Psoas muscle (tissue), 8 donors: ENCODE data around the gene ZNF777. TPM values are rescaled to one million over a fixed set of nuclear protein-coding genes. Genes with fewer than 3 reads are reported as not detected.

Experiments
- ATAC-seq, 4 donors: fragments of 200-7000 bp; cut with Tn5 transposase; one replicate each; pipeline ENCODE4 v1.9.1; 2020; ENCODE audit warnings: moderate library complexity in 3 of 4, mild to moderate bottlenecking in 2 of 4
- DNase-seq, 2 donors: peaks; one replicate each; pipeline ENCODE4 v3.0.0-alpha.2; 2020
- H3K27ac ChIP-seq: fragments of 200-600 bp; one replicate; pipeline ENCODE4 v1.8.0; 2022
- H3K27me3 ChIP-seq, 3 donors: fragments of 200-600 bp in 1 of 3; one replicate each; pipeline versions ENCODE4 v1.6.1 to v1.8.0; 2013 to 2022; ENCODE audit warnings: low read length in 2 of 3, mild to moderate bottlenecking in 2 of 3, moderate library complexity in 1 of 3; ENCODE audit not compliant: insufficient read depth in 3 of 3
- H3K36me3 ChIP-seq, 2 donors: fragments of 200-600 bp in 1 of 2; one replicate each; pipeline versions ENCODE4 v1.6.1 to v1.8.0; 2013 to 2022; ENCODE audit warnings: low read depth in 1 of 2, mild to moderate bottlenecking in 1 of 2, moderate library complexity in 1 of 2; ENCODE audit not compliant: insufficient read depth in 1 of 2
- H3K4me1 ChIP-seq: fragments of 200-600 bp; one replicate; pipeline ENCODE4 v1.8.0; 2022
- H3K4me3 ChIP-seq: fragments of 200-600 bp; one replicate; pipeline ENCODE4 v1.8.0; 2022; ENCODE audit warnings: mild to moderate bottlenecking
- H3K9me3 ChIP-seq: fragments of 200-600 bp; one replicate; pipeline ENCODE4 v1.8.0; 2022
- CTCF ChIP-seq: fragments of 200-600 bp; IDR thresholded peaks from one replicate; pipeline ENCODE4 v1.8.0; 2022; ENCODE audit warnings: antibody characterized with exemption
- WGBS, 3 donors: extraction: QIAGEN DNeasy Blood & Tissue Kit; methylation state at CpG; one replicate each; pipeline versions ENCODE4 v1.1.6 to v1.1.7; 2013; 5-methylcytosine and 5-hydroxymethylcytosine counted together
- intact Hi-C, 2 donors: fragments of 100-400 bp; cut with DNase I; formaldehyde crosslinking; loops; one replicate each; pipeline versions ENCODE4 v1.11.0 to v1.14.2; 2022
- polyA plus RNA-seq, 3 donors: library from polyadenylated mRNA; stranded (reverse); fragments of 200-250 nt; gene quantifications; one replicate each; pipeline ENCODE4 v1.2.3, GENCODE V29; 2013
- total RNA-seq, 4 donors: library from RNA; stranded (reverse); fragmentation: NEBNext Ultra II Directional in 2 of 4; extraction: Animal tissue kit (Norgen Biotek cat#: 25700) in 2 of 4; gene quantifications; one replicate each; pipeline versions ENCODE4 v1.2.1 to v1.2.4, GENCODE V29; 2021 to 2023
- donor health status: healthy with polysubstance abuse.
- donor health status: DM: no; HTN: no; CAD: no; lungs with moderate emphysema.
- donor health status: Bipolar disorder and iron deficiency.
- donor health status: healthy.
- donor health status: DM: yes; HTN: yes; CAD: no.
- donor health status: DM: no; HTN: no; CAD: no.
- donor health status: DM: no; HTN: no; CAD: no.
- donor health status: DM: yes; HTN: yes; CAD: no.

Gene ZNF777
- total and polyA plus RNA-seq, 7 donors: 9.3 to 18.6 (median 13.6) TPM

DNA sequence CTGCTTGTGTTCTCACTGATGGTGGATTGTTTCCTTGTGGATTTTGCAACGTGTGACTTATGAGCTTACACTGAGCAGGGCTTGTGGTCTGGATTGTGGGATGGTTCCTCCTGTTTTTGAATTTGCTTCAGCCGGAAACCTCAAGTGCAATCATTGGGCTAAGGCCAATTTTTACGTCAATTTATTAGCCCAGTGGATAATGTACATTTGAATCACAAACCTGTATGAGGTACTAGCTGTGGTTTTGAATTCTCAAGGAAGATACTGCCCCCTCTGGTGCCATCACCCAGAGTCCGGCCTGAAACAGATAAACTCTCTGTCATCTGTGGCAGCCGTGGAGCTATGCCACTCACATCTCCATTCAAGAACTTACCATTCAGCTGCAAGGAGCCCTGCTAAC lies 7.3 kb upstream of the ZNF777 start:
- no peak for DNase-seq
- Histone ChIP-seq H3K4me1 (no peaks in the 10 kb centered on the region), H3K4me3 (no peak overlapping the region), H3K27me3 (no peaks in the 10 kb centered on the region), H3K36me3 (peaks cover 0 to 25% of the 10 kb centered on the region in 2 donors), H3K9me3 (no peaks in the 10 kb centered on the region), H3K27ac (no peak overlapping the region)
- 70 to 78% (median 74%) methylated on average over 5 of the region's 5 CpGs for WGBS, 3 donors
- intact Hi-C loops: no loop called here
- TF ChIP-seq CTCF: no peak
- ATAC-seq: no peak

GRCh38 chr7:149467321-149467859 lies 6.5 kb upstream of the ZNF777 start:
- DNase-seq: no peak
- 74 to 82% (median 81%) methylated on average over 1 of the region's 1 CpG for WGBS, 3 donors

DNA sequence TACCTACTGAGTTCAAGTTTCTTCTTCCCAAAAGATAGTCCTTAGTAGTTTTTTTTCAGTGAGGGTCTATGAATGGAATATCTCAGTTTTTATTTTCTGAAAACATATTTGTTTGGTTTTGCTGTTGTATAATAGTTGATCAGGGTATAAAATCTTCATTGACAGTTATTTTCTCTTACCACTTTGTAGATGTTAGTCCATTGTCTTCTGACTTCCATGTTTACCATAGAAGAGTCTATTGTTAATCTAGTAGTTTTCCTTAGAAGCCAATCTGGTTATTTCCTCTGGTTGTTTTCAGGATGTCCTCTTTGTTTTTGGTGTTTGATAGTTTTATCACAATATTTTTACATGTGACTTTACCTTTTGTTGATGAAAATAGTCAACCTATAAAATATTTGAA lies 5.5 kb upstream of the ZNF777 start:
- Histone ChIP-seq H3K9me3 (no peaks in the 10 kb centered on the region), H3K27me3 (no peaks in the 10 kb centered on the region), H3K36me3 (peaks cover 0 to 7% of the 10 kb centered on the region in 2 donors), H3K27ac (no peak overlapping the region), H3K4me3 (no peak overlapping the region), H3K4me1 (no peaks in the 10 kb centered on the region)
- intact Hi-C loops: no loop called here
- no peak for TF ChIP-seq CTCF
- ATAC-seq (no peak), DNase-seq (no peak)

More at GRCh38 chr7:149467321-149467859, 6.5 kb upstream of the ZNF777 start:
- peaks cover 0 to 17% of the 10 kb centered on the region in 2 donors for H3K36me3 ChIP-seq
- H3K4me3 ChIP-seq: no peak overlapping the region
- no peak for ATAC-seq
- no peaks in the 10 kb centered on the region for H3K27me3 ChIP-seq
- H3K4me1 ChIP-seq: no peaks in the 10 kb centered on the region
- no peak for TF ChIP-seq CTCF
- no peak overlapping the region for H3K27ac ChIP-seq
- intact Hi-C loops: no loop called here
- no peaks in the 10 kb centered on the region for H3K9me3 ChIP-seq

GRCh38 chr7:149463500-149464161 lies 2.8 kb upstream of the ZNF777 start:
- no peak overlapping the region for H3K4me3 ChIP-seq
- H3K36me3 ChIP-seq: no peaks in the 10 kb centered on the region
- ATAC-seq (no peak), DNase-seq (no peak)
- no peaks in the 10 kb centered on the region for H3K27me3 ChIP-seq
- H3K27ac ChIP-seq: no peak overlapping the region
- H3K4me1 ChIP-seq: peaks cover 8% of the 10 kb centered on the region
- 80 to 88% (median 83%) methylated on average over 1 of the region's 1 CpG for WGBS, 3 donors
- H3K9me3 ChIP-seq: no peaks in the 10 kb centered on the region
- intact Hi-C loops: loop anchor here in 1 of 2 donors (5.0 kb wide), 1 partner anchor 34 kb away; the partner anchor contains the start of gene ZNF746
- no peak for TF ChIP-seq CTCF
